Activated CD4-positive, alpha-beta T cell treated with anti-CD3 and anti-CD28 coated beads, Interleukin-2, amount 50 U/mL, for 48 hours (primary cell): Measurements from ENCODE around the gene RSBN1L.
A peak's percentile ranks its signal among the peaks of the same experiment; 100 is the strongest.
"Not testable (repeated sequence)": the region's sequence is repeated elsewhere in the genome, so short reads cannot be mapped to it uniquely, and the experiment has no call there.

Experiments
- DNase-seq, 2 experiments: peaks; one replicate each; pipeline ENCODE4 v3.0.0-alpha.2; 2020

The RSBN1L gene

GRCh38 chr7:77778535-77778934 is 82.3 kb downstream of the RSBN1L start:
- no peak for DNase-seq

- no peak for DNase-seq
These were observed 86.1 kb downstream of the RSBN1L start for GRCh38 chr7:77782383-77782782.

GRCh38 chr7:77783111-77783510 is 86.9 kb downstream of the RSBN1L start:
- DNase-seq: no peak

- DNase-seq: no peak
These were observed 87.3 kb downstream of the RSBN1L start for GRCh38 chr7:77783545-77783944.

- not testable (repeated sequence) for DNase-seq
These were observed 88.2 kb downstream of the RSBN1L start for GRCh38 chr7:77784426-77784825.

- no peak for DNase-seq
These were observed 89.8 kb downstream of the RSBN1L start for GRCh38 chr7:77786018-77786417.

GRCh38 chr7:77786741-77787140 is 90.5 kb downstream of the RSBN1L start:
- DNase-seq: no peak

GRCh38 chr7:77788327-77788902 is 92.2 kb downstream of the RSBN1L start:
- no peak for DNase-seq

GRCh38 chr7:77791336-77791735 is 95.1 kb downstream of the RSBN1L start:
- DNase-seq: no peak

- no peak for DNase-seq
These were observed 95.7 kb downstream of the RSBN1L start for GRCh38 chr7:77791956-77792355.

GRCh38 chr7:77794000-77794399 is 97.7 kb downstream of the RSBN1L start:
- no peak for DNase-seq

GRCh38 chr7:77796109-77796508 is 99.8 kb downstream of the RSBN1L start:
- no peak for DNase-seq

GRCh38 chr7:77796960-77797359 is 100.7 kb downstream of the RSBN1L start:
- DNase-seq: no peak

GRCh38 chr7:77797734-77798393 is 101.6 kb downstream of the RSBN1L start:
- no peak for DNase-seq

GRCh38 chr7:77798394-77799077 is 102.3 kb downstream of the RSBN1L start, which contains the start of the genes PHTF2 and TMEM60:
Gene PHTF2, plus strand, starts transcription at chr7:77798773.
Gene TMEM60, minus strand, starts transcription at chr7:77798434. Its CDS starts 4,061 bp downstream, at chr7:77794373.
- DNase-seq: peak; percentile 96 to 98

GRCh38 chr7:77799078-77799964 is 103.1 kb downstream of the RSBN1L start:
- peak; percentile 30 to 32 for DNase-seq

- DNase-seq: peak; percentile 18 to 31
These were observed 103.9 kb downstream of the RSBN1L start for GRCh38 chr7:77800158-77800557.

GRCh38 chr7:77800730-77801129 is 104.5 kb downstream of the RSBN1L start:
- DNase-seq: no peak

- DNase-seq: no peak
These were observed 106.5 kb downstream of the RSBN1L start for GRCh38 chr7:77802557-77803405.

- DNase-seq: no peak
These were observed 110.2 kb downstream of the RSBN1L start for GRCh38 chr7:77806425-77806824.

GRCh38 chr7:77808517-77808916 is 112.3 kb downstream of the RSBN1L start:
- DNase-seq: no peak
